OCI-LY7 (cell line): ENCODE data around the gene LILRA5. TPM values are rescaled to one million over a fixed set of nuclear protein-coding genes. Genes with fewer than 3 reads are reported as not detected.

Experiments used
- BruUV-seq: library from RNA; stranded (reverse); fragments of 400-500 nt; replicated peaks from 2 replicates; lab custom pipeline; 2021; lab: Mats Ljungman, UMichigan
- CTCF ChIA-PET: fragments of 300-600 bp; sonication (Branson Sonifier 250); formaldehyde crosslinking; loops from one replicate; lab custom pipeline; 2022; ENCODE audit warnings: antibody characterized with exemption; ENCODE audit not compliant: unreplicated experiment; lab: Charles Lee
- POLR2A ChIA-PET: fragments of 300-600 bp; sonication (Branson Sonifier 250); formaldehyde crosslinking; loops from one replicate; lab custom pipeline; 2022; ENCODE audit warnings: antibody characterized with exemption; lab: Charles Lee
- DNase-seq: peaks from one replicate; pipeline ENCODE4 v3.0.0-alpha.2; 2015; ENCODE audit warnings: low spot score
- H2AFZ ChIP-seq: fragments of 200-600 bp; sonication (generic), shearing (Covaris generic); 2 replicates; pipeline ENCODE4 v1.6.1; 2014; ENCODE audit warnings: mild to moderate bottlenecking, antibody characterized with exemption, low read length, moderate library complexity
- H3K27ac ChIP-seq: fragments of 200-600 bp; sonication (generic); 2 replicates; pipeline ENCODE4 v1.5.1; 2014; ENCODE audit warnings: mixed run types, low read depth, mild to moderate bottlenecking, moderate library complexity, low read length, inconsistent platforms; ENCODE audit not compliant: poor library complexity, severe bottlenecking
- H3K36me3 ChIP-seq: fragments of 200-600 bp; sonication (generic); 2 replicates; pipeline ENCODE4 v1.6.1; 2014; ENCODE audit warnings: mild to moderate bottlenecking, antibody characterized with exemption, low read length, moderate library complexity, mixed read lengths; ENCODE audit not compliant: insufficient read depth
- H3K4me1 ChIP-seq: fragments of 200-600 bp; sonication (generic); 2 replicates; pipeline ENCODE4 v1.5.1; 2014; ENCODE audit warnings: mild to moderate bottlenecking, low read length; ENCODE audit not compliant: insufficient read depth, poor library complexity, severe bottlenecking
- H3K4me2 ChIP-seq: fragments of 200-600 bp; sonication (generic); 2 replicates; pipeline ENCODE4 v1.6.1; 2014; ENCODE audit warnings: mild to moderate bottlenecking, low read length
- H3K4me3 ChIP-seq: fragments of 200-600 bp; sonication (generic); 2 replicates; pipeline ENCODE4 v1.5.1; 2014; ENCODE audit warnings: mild to moderate bottlenecking, low read depth, low read length; ENCODE audit not compliant: poor library complexity, severe bottlenecking
- H3K79me2 ChIP-seq: fragments of 200-600 bp; sonication (generic); 2 replicates; pipeline ENCODE4 v1.6.1; 2016; ENCODE audit warnings: low read depth, mild to moderate bottlenecking, low read length, moderate library complexity, mixed read lengths; ENCODE audit not compliant: insufficient read depth
- H3K9me2 ChIP-seq: fragments of 200-600 bp; sonication (generic); 2 replicates; pipeline ENCODE4 v1.6.1; 2016; ENCODE audit warnings: mild to moderate bottlenecking, low read length, mixed read lengths; ENCODE audit not compliant: insufficient read depth
- H3K9me3 ChIP-seq: fragments of 200-600 bp; sonication (generic); 2 replicates; pipeline ENCODE4 v1.6.1; 2014; ENCODE audit warnings: mild to moderate bottlenecking, mixed run types, low read length, mixed read lengths
- H4K20me1 ChIP-seq: fragments of 200-600 bp; sonication (generic); 2 replicates; pipeline ENCODE4 v1.6.1; 2014; ENCODE audit warnings: mild to moderate bottlenecking, antibody characterized with exemption, low read length, moderate library complexity, mixed read lengths; ENCODE audit not compliant: insufficient read depth
- EZH2phosphoT487 ChIP-seq: fragments of 200-600 bp; sonication (generic); IDR thresholded peaks from 2 replicates; pipeline ENCODE4 v1.6.1; 2018; ENCODE audit warnings: low read depth, borderline replicate concordance, mild to moderate bottlenecking, mixed run types, antibody characterized with exemption, low read length, moderate library complexity, mixed read lengths
- intact Hi-C: fragments of 100-400 bp; cut with micrococcal nuclease; formaldehyde crosslinking; loops from one replicate; pipeline ENCODE4 v1.10.0; 2022; ENCODE audit not compliant: unreplicated experiment
- total RNA-seq, 2 experiments: library from RNA; depleted of rRNA in 1 of 2; stranded (reverse); fragments of >200 nt in 1 of 2; shearing (Covaris generic) in 1 of 2; gene quantifications; 2 replicates each; pipeline ENCODE4 v1.2.3, GENCODE V29; 2014 to 2022
- TF ChIP-seq, protein P1 (sequence below): fragments of 200-600 bp; sonication (generic); conservative IDR thresholded peaks from 2 replicates; pipeline ENCODE4 v1.5.1; 2014; ENCODE audit warnings: mild to moderate bottlenecking, antibody characterized with exemption, low read length, moderate library complexity, mixed read lengths

The LILRA5 gene
- total RNA-seq, 2 experiments from 2014 or later = not detected

DNA sequence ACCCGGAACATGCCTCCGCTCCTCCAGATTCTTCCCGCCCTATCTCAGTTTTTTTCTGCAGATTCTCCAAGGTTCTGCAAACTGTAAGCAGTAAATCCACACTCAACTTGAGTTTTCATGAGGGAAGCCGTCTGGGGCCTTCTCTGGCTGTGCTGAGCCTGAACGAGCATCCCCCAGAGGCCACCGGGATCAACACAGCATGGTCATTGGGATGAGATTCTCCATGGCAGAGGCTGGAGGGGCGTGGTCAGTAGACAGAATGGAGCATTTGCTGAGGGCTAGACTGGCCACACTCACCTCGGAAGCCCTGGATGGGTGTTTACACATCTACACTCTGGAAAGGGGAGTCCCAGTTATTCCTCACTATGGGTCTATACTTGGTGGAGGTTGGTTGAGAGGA, 28.3 kb upstream of the LILRA5 start:
- POLR2A ChIA-PET = no interaction called here
- Histone ChIP-seq H3K4me3 (no peak overlapping the region), H2AFZ (no peak overlapping the region), H3K9me2 (no peaks in the 10 kb centered on the region), H3K4me1 (peaks cover 26% of the 10 kb centered on the region), H3K36me3 (no peaks in the 10 kb centered on the region), H3K4me2 (no peak overlapping the region), H3K79me2 (no peaks in the 10 kb centered on the region), H3K27ac (no peak overlapping the region), H4K20me1 (no peaks in the 10 kb centered on the region), H3K9me3 (no peaks in the 10 kb centered on the region)
- intact Hi-C loops = no loop called here
- no TSS peak for BruUV-seq
- TF ChIP-seq, protein P1, sequence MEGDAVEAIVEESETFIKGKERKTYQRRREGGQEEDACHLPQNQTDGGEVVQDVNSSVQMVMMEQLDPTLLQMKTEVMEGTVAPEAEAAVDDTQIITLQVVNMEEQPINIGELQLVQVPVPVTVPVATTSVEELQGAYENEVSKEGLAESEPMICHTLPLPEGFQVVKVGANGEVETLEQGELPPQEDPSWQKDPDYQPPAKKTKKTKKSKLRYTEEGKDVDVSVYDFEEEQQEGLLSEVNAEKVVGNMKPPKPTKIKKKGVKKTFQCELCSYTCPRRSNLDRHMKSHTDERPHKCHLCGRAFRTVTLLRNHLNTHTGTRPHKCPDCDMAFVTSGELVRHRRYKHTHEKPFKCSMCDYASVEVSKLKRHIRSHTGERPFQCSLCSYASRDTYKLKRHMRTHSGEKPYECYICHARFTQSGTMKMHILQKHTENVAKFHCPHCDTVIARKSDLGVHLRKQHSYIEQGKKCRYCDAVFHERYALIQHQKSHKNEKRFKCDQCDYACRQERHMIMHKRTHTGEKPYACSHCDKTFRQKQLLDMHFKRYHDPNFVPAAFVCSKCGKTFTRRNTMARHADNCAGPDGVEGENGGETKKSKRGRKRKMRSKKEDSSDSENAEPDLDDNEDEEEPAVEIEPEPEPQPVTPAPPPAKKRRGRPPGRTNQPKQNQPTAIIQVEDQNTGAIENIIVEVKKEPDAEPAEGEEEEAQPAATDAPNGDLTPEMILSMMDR = no peak
- no peak for TF ChIP-seq EZH2phosphoT487
- CTCF ChIA-PET = no interaction called here
- no peak for DNase-seq

- no peaks in the 10 kb centered on the region for H3K36me3 ChIP-seq
- peaks cover 16% of the 10 kb centered on the region for H3K4me1 ChIP-seq
- no TSS peak for BruUV-seq
- no peaks in the 10 kb centered on the region for H3K9me2 ChIP-seq
- no peak overlapping the region for H3K27ac ChIP-seq
- no peaks in the 10 kb centered on the region for H3K9me3 ChIP-seq
- H3K4me3 ChIP-seq = no peak overlapping the region
- ChIA-PET CTCF (no interaction called here), POLR2A (no interaction called here)
- H2AFZ ChIP-seq = no peak overlapping the region
- H4K20me1 ChIP-seq = no peaks in the 10 kb centered on the region
- no peaks in the 10 kb centered on the region for H3K79me2 ChIP-seq
- no peak overlapping the region for H3K4me2 ChIP-seq
- no peak for DNase-seq
- no peak for TF ChIP-seq EZH2phosphoT487
- TF ChIP-seq, protein P1 = no peak
- intact Hi-C loops = no loop called here
These were observed 26.8 kb upstream of the LILRA5 start for GRCh38 chr19:54339646-54340358.

GRCh38 chr19:54338521-54338920, 25.6 kb upstream of the LILRA5 start:
- Histone ChIP-seq H2AFZ (no peak overlapping the region), H3K36me3 (no peaks in the 10 kb centered on the region), H3K79me2 (no peaks in the 10 kb centered on the region), H3K4me1 (peaks cover 5% of the 10 kb centered on the region), H4K20me1 (no peaks in the 10 kb centered on the region), H3K4me3 (no peak overlapping the region), H3K9me3 (no peaks in the 10 kb centered on the region), H3K4me2 (no peak overlapping the region), H3K9me2 (no peaks in the 10 kb centered on the region), H3K27ac (no peak overlapping the region)
- DNase-seq = no peak
- POLR2A ChIA-PET = no interaction called here
- intact Hi-C loops = no loop called here
- TF ChIP-seq, protein P1 = no peak
- no peak for TF ChIP-seq EZH2phosphoT487
- no TSS peak for BruUV-seq
- CTCF ChIA-PET = no interaction called here
